Measurements from ENCODE around the gene PTPN1.

Gene PTPN1

DNA sequence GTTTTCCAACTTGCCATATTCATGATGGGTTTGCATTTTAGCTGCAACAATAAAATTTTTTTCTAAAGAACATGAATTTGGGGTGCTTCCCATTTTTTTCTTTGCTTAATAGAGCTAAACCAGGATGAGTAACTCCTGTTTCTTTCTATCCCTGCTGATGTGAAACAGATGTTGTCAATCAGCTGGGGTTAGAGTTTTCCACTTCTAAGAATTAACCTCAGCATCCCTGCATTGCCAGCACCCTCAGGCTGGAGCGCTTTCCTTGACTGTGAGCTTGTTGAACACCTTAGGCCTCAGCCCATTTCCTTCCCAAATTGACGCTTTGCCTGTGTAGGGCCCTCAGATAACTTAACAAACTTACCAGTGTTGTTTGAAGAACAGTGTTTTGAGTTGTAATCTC, 74.5 kb downstream of the PTPN1 start:
- no peak overlapping the region for H3K27ac ChIP-seq
- no peak for DNase-seq
- H3K9me3 ChIP-seq, result no peaks in the 10 kb centered on the region
- peaks cover 28 to 87% (median 63%) of the 10 kb centered on the region in 3 donors for H3K36me3 ChIP-seq
- H3K4me1 ChIP-seq, result peaks cover 0 to 10% (median 1%) of the 10 kb centered on the region in 4 donors
- TF ChIP-seq, protein P1, sequence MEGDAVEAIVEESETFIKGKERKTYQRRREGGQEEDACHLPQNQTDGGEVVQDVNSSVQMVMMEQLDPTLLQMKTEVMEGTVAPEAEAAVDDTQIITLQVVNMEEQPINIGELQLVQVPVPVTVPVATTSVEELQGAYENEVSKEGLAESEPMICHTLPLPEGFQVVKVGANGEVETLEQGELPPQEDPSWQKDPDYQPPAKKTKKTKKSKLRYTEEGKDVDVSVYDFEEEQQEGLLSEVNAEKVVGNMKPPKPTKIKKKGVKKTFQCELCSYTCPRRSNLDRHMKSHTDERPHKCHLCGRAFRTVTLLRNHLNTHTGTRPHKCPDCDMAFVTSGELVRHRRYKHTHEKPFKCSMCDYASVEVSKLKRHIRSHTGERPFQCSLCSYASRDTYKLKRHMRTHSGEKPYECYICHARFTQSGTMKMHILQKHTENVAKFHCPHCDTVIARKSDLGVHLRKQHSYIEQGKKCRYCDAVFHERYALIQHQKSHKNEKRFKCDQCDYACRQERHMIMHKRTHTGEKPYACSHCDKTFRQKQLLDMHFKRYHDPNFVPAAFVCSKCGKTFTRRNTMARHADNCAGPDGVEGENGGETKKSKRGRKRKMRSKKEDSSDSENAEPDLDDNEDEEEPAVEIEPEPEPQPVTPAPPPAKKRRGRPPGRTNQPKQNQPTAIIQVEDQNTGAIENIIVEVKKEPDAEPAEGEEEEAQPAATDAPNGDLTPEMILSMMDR (IDR thresholded peaks at IDR 0.05), result no peak
- H3K27me3 ChIP-seq, result no peaks in the 10 kb centered on the region
- no peak overlapping the region for H3K4me3 ChIP-seq
- intact Hi-C loops (cut with DNase I; ENCODE audit: low total_unique reads), result loop anchor here (5.0 kb wide), 1 partner anchor 158 kb away; no protein-coding TSS in a partner anchor

- TF ChIP-seq, protein P1 (IDR thresholded peaks at IDR 0.05), result no peak
- Histone ChIP-seq H3K4me3 (no peak overlapping the region), H3K9me3 (no peaks in the 10 kb centered on the region), H3K27ac (no peak overlapping the region), H3K27me3 (no peaks in the 10 kb centered on the region), H3K4me1 (peaks cover 0 to 10% (median 0%) of the 10 kb centered on the region in 4 donors), H3K36me3 (peaks cover 26 to 87% (median 60%) of the 10 kb centered on the region in 3 donors)
- no peak for DNase-seq
- intact Hi-C loops (cut with DNase I; ENCODE audit: low total_unique reads), result loop anchor here (5.0 kb wide), 1 partner anchor 157 kb away; no protein-coding TSS in a partner anchor
Measured at GRCh38 chr20:50585214-50585613, 75.0 kb downstream of the PTPN1 start.

DNA sequence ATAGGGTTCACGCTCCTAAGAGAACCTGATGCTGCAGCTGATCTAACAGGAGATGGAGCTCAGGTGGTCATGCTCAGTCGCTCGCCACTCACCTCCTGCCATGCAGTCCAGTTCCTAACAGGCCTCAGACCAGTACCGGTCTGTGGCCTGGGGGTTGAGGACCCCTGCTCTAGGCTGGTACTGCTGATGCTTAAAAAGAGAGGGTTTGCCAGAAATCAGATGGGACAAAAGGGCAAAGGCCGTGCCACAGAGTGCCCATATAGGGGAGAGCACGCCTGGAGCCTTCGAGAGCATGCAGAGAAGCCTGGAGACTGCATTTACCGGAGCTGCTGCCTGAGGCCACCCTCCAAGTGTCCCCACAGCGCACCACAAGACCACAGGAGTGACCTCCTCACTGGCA, 75.5 kb downstream of the PTPN1 start:
- no peaks in the 10 kb centered on the region for H3K9me3 ChIP-seq
- intact Hi-C loops (cut with DNase I; ENCODE audit: low total_unique reads), result loop anchor here (5.0 kb wide), 1 partner anchor 157 kb away; no protein-coding TSS in a partner anchor
- no peaks in the 10 kb centered on the region for H3K27me3 ChIP-seq
- no peak overlapping the region for H3K27ac ChIP-seq
- H3K4me3 ChIP-seq, result no peak overlapping the region
- TF ChIP-seq, protein P1 (IDR thresholded peaks at IDR 0.05), result no peak
- DNase-seq, result no peak
- peaks cover 0 to 10% (median 0%) of the 10 kb centered on the region in 4 donors for H3K4me1 ChIP-seq
- H3K36me3 ChIP-seq, result peaks cover 26 to 86% (median 55%) of the 10 kb centered on the region in 3 donors

DNA sequence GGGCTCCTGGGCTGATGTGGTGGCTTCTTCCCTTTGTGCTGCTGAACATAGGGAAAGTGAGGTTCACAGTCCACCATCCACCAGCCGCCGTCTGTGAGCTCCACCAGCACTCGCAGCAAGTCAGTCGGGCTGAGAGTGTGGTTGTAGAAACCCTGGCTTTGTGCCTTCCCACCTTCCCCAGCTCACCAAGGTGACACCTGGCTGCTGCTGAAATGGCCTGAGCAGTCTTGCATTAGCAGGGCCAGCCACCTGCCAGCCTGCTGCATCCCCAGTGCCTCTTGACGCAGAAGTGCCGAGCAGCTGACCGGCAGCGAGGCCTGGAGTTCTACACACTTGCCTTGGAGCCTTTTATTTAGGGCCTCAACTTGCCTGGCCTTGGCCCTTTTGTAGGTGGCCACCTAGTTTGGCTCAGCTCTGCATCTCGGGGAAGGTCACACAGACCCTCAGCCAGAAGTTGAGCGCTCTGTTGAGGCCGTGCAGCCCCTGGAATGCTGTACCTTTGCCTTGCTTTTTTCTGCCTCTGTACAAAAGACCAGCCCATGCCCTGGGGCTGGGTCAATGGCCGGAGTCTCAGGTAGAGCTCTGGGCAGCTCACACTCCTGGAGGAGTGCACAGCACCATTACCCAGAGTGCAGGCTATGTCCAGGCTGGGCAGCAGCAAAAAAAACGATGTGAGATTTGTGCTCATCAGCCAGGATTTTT, 76.5 kb downstream of the PTPN1 start:
- Histone ChIP-seq H3K27me3 (no peaks in the 10 kb centered on the region), H3K4me1 (peaks cover 0 to 10% (median 0%) of the 10 kb centered on the region in 4 donors), H3K4me3 (no peak overlapping the region), H3K36me3 (peaks cover 17 to 76% (median 45%) of the 10 kb centered on the region in 3 donors), H3K27ac (no peak overlapping the region), H3K9me3 (no peaks in the 10 kb centered on the region)
- no peak for DNase-seq
- TF ChIP-seq, protein P1 (IDR thresholded peaks at IDR 0.05), result no peak
- intact Hi-C loops (cut with DNase I; ENCODE audit: low total_unique reads), result loop anchor here (5.0 kb wide), 1 partner anchor 156 kb away; no protein-coding TSS in a partner anchor

GRCh38 chr20:50587291-50587961, 77.2 kb downstream of the PTPN1 start:
- no peaks in the 10 kb centered on the region for H3K9me3 ChIP-seq
- no peaks in the 10 kb centered on the region for H3K27me3 ChIP-seq
- H3K4me3 ChIP-seq, result no peak overlapping the region
- intact Hi-C loops (cut with DNase I; ENCODE audit: low total_unique reads), result loop anchor here (5.0 kb wide), 1 partner anchor 155 kb away; no protein-coding TSS in a partner anchor
- TF ChIP-seq, protein P1 (IDR thresholded peaks at IDR 0.05), result no peak
- peaks cover 15 to 68% (median 38%) of the 10 kb centered on the region in 3 donors for H3K36me3 ChIP-seq
- H3K4me1 ChIP-seq, result peaks cover 0 to 14% (median 5%) of the 10 kb centered on the region in 4 donors
- no peak for DNase-seq
- H3K27ac ChIP-seq, result no peak overlapping the region
